GM12878 (cell line): ENCODE measurements around the gene TRIM63. TPM values are rescaled to one million over a fixed set of nuclear protein-coding genes. Genes with fewer than 3 reads are reported as not detected.

Source experiments
- ATAC-seq: fragments of 200-7000 bp; cut with Tn5 transposase; 3 replicates; pipeline ENCODE4 v1.9.1; 2020; ENCODE audit warnings: mild to moderate bottlenecking, moderate library complexity
- BruUV-seq: library from RNA; stranded (reverse); fragments of 400-500 nt; replicated peaks from 2 replicates; lab custom pipeline; 2021; lab: Mats Ljungman, UMichigan
- CTCF ChIA-PET: fragments of 300-600 bp; sonication (Branson Sonifier 250); formaldehyde crosslinking; extraction: SDS; loops from one replicate; lab custom pipeline; 2021; ENCODE audit warnings: inconsistent platforms; lab: Yijun Ruan, JAX
- POLR2A ChIA-PET: fragments of 350-600 bp; formaldehyde crosslinking; extraction: SDS; loops from one replicate; lab custom pipeline; 2021; ENCODE audit warnings: inconsistent platforms; lab: Charles Lee
- RAD21 ChIA-PET: fragments of 300-600 bp; sonication (Branson Sonifier 250); formaldehyde crosslinking; loops from one replicate; lab custom pipeline; 2023; ENCODE audit warnings: antibody characterized with exemption; ENCODE audit not compliant: unreplicated experiment; lab: Charles Lee
- SMC1A ChIA-PET: fragments of 300-600 bp; sonication (Branson Sonifier 250); formaldehyde crosslinking; loops from one replicate; lab custom pipeline; 2023; ENCODE audit not compliant: unreplicated experiment, uncharacterized antibody; lab: Charles Lee
- DNase-seq: peaks from one replicate; pipeline ENCODE4 v3.0.0-alpha.2; 2011; ENCODE audit warnings: low read depth, low spot score
- FAIRE-seq: peaks from 3 replicates; lab custom pipeline; 2011; peaks lifted over from hg19 to GRCh38; lab: Jason Lieb, UNC
- H2AFZ ChIP-seq: 2 replicates; pipeline ENCODE4 v1.6.0; 2011; ENCODE audit warnings: low read depth, low read length, control low read depth; ENCODE audit not compliant: control insufficient read depth
- H3K27ac ChIP-seq: 2 replicates; pipeline ENCODE4 v1.5.1; 2011; ENCODE audit warnings: control low read depth; ENCODE audit not compliant: control insufficient read depth, insufficient read depth
- H3K27me3 ChIP-seq, 2 experiments: replicated peaks in 1 of 2; 2 replicates each; pipeline versions ENCODE4 v1.6.0 to v1.6.1; 2011; ENCODE audit warnings: low read length in 1 of 2; ENCODE audit not compliant: control insufficient read depth in 2 of 2, insufficient read depth in 2 of 2
- H3K36me3 ChIP-seq, 2 experiments: 2 replicates each; pipeline ENCODE4 v1.5.1; 2011; ENCODE audit warnings: low read length in 1 of 2; ENCODE audit not compliant: control insufficient read depth in 2 of 2, insufficient read depth in 2 of 2
- H3K4me1 ChIP-seq: 2 replicates; pipeline ENCODE4 v1.6.1; 2011; ENCODE audit warnings: mild to moderate bottlenecking, low read length, moderate library complexity, mixed read lengths; ENCODE audit not compliant: control insufficient read depth, insufficient read depth
- H3K4me2 ChIP-seq: 2 replicates; pipeline ENCODE4 v1.6.0; 2011; ENCODE audit warnings: control low read depth; ENCODE audit not compliant: control insufficient read depth, insufficient read depth
- H3K4me3 ChIP-seq: fragments of 200-600 bp; sonication (generic); 2 replicates; pipeline ENCODE4 v1.5.1; 2016
- H3K79me2 ChIP-seq: 2 replicates; pipeline ENCODE4 v1.6.0; 2011; ENCODE audit warnings: low read length; ENCODE audit not compliant: control insufficient read depth, insufficient read depth
- H3K9ac ChIP-seq: 2 replicates; pipeline ENCODE4 v1.8.0; 2011; ENCODE audit warnings: low read length, control low read depth, mixed read lengths; ENCODE audit not compliant: control insufficient read depth, insufficient read depth
- H3K9me3 ChIP-seq: replicated peaks from 3 replicates; pipeline ENCODE4 v1.5.1; 2011; ENCODE audit warnings: mild to moderate bottlenecking, low read length; ENCODE audit not compliant: control insufficient read depth, insufficient read depth
- H4K20me1 ChIP-seq: 2 replicates; pipeline ENCODE4 v1.6.0; 2011; ENCODE audit not compliant: control insufficient read depth, insufficient read depth
- HDAC2 ChIP-seq: fragments of 200-600 bp; sonication (generic); IDR thresholded peaks from 2 replicates; pipeline ENCODE4 v1.6.1; 2017
- IKZF2 ChIP-seq, 2 experiments: fragments of 450-650 bp; IDR thresholded peaks; 2 replicates each; pipeline ENCODE4 v1.6.1; 2017; ENCODE audit warnings: mild to moderate bottlenecking in 2 of 2, moderate library complexity in 2 of 2
- NFYB ChIP-seq: IDR thresholded peaks from 2 replicates; pipeline ENCODE4 v1.6.1; 2011; ENCODE audit warnings: low read depth, mild to moderate bottlenecking, low read length, improper control_type of control experiment, moderate library complexity; ENCODE audit not compliant: insufficient read depth
- RFX5 ChIP-seq: IDR thresholded peaks from 2 replicates; pipeline ENCODE4 v1.6.1; 2011; ENCODE audit warnings: low read depth, low read length, improper control_type of control experiment
- STAT3 ChIP-seq: IDR thresholded peaks from 2 replicates; pipeline ENCODE4 v1.6.1; 2011; ENCODE audit warnings: low read depth, low read length, improper control_type of control experiment
- TCF12 ChIP-seq: IDR thresholded peaks from 2 replicates; pipeline ENCODE4 v1.6.1; 2011; ENCODE audit warnings: low read depth, mild to moderate bottlenecking, low read length
- WGBS: methylation state at CpG from one replicate; pipeline ENCODE4 v1.1.6; 2016; ENCODE audit warnings: low lambda C conversion rate; ENCODE audit not compliant: insufficient replicate concordance, insufficient coverage; ENCODE audit errors: missing lambda C conversion rate; 5-methylcytosine and 5-hydroxymethylcytosine counted together
- in situ Hi-C: fragments of 300-500 bp; cut with MboI; formaldehyde crosslinking; loops from 9 replicates; pipeline ENCODE4 v1.14.3; 2018; ENCODE audit warnings: mixed read lengths
- intact Hi-C: fragments of 100-400 bp; cut with micrococcal nuclease; formaldehyde crosslinking; loops from one replicate; pipeline ENCODE4 v1.14.2; 2022; ENCODE audit not compliant: unreplicated experiment
- polyA plus RNA-seq, 11 experiments: library from polyadenylated mRNA; depleted of rRNA in 4 of 11; unstranded in 6 of 11; stranded (reverse) in 5 of 11; fragments of >200 nt; fragmentation: Nextera tagmentation in 4 of 11; fragmentation: Illumina TruSeq in 1 of 11; extraction: Ambion mirVana in 4 of 11; extraction: Trizol in 1 of 11; gene quantifications; 1 replicate in 1 of 11; 2 replicates in 10 of 11; pipeline versions ENCODE4 v1.2.1 to v1.2.3, GENCODE V29; 2011 to 2016; ENCODE audit warnings: inconsistent platforms in 2 of 11, missing spikeins in 2 of 11, low read depth in 1 of 11
- total RNA-seq, 4 experiments: library from RNA; depleted of rRNA in 3 of 4; stranded (reverse); fragments of >200 nt in 3 of 4; fragmentation: Illumina TruSeq in 1 of 4; extraction: Trizol in 1 of 4; gene quantifications; 2 replicates each; pipeline versions ENCODE4 v1.2.1 to v1.2.3, GENCODE V29; 2013 to 2021
- TF ChIP-seq, protein P1 (sequence below): fragments of 450-650 bp; IDR thresholded peaks from 2 replicates; pipeline ENCODE4 v1.6.1; 2017; ENCODE audit warnings: mild to moderate bottlenecking
- TF ChIP-seq, protein P2 (sequence below): IDR thresholded peaks from 2 replicates; pipeline ENCODE4 v1.6.1; 2012; ENCODE audit warnings: low read length, inconsistent platforms
- TF ChIP-seq, protein P3 (sequence below): fragments of 450-650 bp; IDR thresholded peaks from 2 replicates; pipeline ENCODE4 v1.6.1; 2017; ENCODE audit warnings: antibody characterized with exemption, mild to moderate bottlenecking, moderate library complexity

The TRIM63 gene
- total and polyA plus RNA-seq, 10 of the 15 experiments (the other 5 are each of a cell fraction or from before 2014, with no cell fraction given) = not detected

DNA sequence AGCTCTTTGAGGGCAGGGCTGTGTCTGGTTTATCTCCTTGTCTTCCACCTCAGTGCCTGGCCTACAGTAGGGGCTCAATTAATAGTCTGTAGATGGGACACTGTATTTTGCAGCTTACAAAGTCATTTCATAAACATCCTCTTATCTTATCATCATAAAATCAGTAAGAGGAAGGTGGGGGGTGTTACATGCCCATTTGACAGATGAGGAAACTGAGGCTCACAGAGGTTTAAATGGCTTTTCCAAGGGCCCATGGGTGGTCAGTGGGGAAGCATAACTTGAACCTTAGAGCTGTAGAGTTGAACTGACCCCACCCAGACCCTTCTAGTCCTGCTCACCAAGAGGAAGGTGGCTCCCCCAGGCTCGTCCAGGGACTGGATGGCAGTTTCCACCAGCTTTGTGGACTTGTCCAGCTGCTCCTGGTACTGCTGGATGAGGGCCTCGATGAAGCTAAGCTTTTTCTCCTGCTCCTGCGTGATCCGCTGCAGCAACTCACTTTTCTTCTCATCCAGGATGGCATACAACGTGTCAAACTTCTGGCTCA, 9.3 kb downstream of the TRIM63 start:
- Histone ChIP-seq H3K9me3 (no peaks in the 10 kb centered on the region), H3K4me1 (no peaks in the 10 kb centered on the region), H3K36me3 (no peaks in the 10 kb centered on the region), H3K9ac (no peak overlapping the region), H3K4me2 (no peak overlapping the region), H3K27me3 (peaks cover 2 to 5% of the 10 kb centered on the region in 2 experiments; a peak in 3 of 4 replicates), H3K27ac (no peak overlapping the region), H2AFZ (no peak overlapping the region), H4K20me1 (no peaks in the 10 kb centered on the region), H3K79me2 (no peaks in the 10 kb centered on the region), H3K4me3 (no peak overlapping the region)
- no peak for TF ChIP-seq STAT3
- TF ChIP-seq, protein P1, sequence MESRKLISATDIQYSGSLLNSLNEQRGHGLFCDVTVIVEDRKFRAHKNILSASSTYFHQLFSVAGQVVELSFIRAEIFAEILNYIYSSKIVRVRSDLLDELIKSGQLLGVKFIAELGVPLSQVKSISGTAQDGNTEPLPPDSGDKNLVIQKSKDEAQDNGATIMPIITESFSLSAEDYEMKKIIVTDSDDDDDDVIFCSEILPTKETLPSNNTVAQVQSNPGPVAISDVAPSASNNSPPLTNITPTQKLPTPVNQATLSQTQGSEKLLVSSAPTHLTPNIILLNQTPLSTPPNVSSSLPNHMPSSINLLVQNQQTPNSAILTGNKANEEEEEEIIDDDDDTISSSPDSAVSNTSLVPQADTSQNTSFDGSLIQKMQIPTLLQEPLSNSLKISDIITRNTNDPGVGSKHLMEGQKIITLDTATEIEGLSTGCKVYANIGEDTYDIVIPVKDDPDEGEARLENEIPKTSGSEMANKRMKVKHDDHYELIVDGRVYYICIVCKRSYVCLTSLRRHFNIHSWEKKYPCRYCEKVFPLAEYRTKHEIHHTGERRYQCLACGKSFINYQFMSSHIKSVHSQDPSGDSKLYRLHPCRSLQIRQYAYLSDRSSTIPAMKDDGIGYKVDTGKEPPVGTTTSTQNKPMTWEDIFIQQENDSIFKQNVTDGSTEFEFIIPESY = no peak
- TF ChIP-seq, protein P2, sequence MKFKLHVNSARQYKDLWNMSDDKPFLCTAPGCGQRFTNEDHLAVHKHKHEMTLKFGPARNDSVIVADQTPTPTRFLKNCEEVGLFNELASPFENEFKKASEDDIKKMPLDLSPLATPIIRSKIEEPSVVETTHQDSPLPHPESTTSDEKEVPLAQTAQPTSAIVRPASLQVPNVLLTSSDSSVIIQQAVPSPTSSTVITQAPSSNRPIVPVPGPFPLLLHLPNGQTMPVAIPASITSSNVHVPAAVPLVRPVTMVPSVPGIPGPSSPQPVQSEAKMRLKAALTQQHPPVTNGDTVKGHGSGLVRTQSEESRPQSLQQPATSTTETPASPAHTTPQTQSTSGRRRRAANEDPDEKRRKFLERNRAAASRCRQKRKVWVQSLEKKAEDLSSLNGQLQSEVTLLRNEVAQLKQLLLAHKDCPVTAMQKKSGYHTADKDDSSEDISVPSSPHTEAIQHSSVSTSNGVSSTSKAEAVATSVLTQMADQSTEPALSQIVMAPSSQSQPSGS = no peak
- no peak for TF ChIP-seq HDAC2
- no peak for TF ChIP-seq TCF12
- TF ChIP-seq IKZF2 (IDR thresholded peaks at IDR 0.05) = no peak
- TF ChIP-seq, protein P3, sequence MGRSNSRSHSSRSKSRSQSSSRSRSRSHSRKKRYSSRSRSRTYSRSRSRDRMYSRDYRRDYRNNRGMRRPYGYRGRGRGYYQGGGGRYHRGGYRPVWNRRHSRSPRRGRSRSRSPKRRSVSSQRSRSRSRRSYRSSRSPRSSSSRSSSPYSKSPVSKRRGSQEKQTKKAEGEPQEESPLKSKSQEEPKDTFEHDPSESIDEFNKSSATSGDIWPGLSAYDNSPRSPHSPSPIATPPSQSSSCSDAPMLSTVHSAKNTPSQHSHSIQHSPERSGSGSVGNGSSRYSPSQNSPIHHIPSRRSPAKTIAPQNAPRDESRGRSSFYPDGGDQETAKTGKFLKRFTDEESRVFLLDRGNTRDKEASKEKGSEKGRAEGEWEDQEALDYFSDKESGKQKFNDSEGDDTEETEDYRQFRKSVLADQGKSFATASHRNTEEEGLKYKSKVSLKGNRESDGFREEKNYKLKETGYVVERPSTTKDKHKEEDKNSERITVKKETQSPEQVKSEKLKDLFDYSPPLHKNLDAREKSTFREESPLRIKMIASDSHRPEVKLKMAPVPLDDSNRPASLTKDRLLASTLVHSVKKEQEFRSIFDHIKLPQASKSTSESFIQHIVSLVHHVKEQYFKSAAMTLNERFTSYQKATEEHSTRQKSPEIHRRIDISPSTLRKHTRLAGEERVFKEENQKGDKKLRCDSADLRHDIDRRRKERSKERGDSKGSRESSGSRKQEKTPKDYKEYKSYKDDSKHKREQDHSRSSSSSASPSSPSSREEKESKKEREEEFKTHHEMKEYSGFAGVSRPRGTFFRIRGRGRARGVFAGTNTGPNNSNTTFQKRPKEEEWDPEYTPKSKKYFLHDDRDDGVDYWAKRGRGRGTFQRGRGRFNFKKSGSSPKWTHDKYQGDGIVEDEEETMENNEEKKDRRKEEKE = no peak
- no peak for TF ChIP-seq RFX5
- no peak for TF ChIP-seq NFYB
- intact Hi-C loops (no loop called here), in situ Hi-C loops (no loop called here)
- CTCF ChIA-PET = interaction anchor here (0.9 to 1.1 kb wide), 3 partner anchors 23 to 359 kb away, joined by 3 read pairs; no protein-coding TSS in a partner anchor
- FAIRE-seq = no peak
- SMC1A ChIA-PET = no interaction called here
- no TSS peak for BruUV-seq
- no peak for DNase-seq
- 6% methylated on average over 5 of the region's 5 CpGs for WGBS
- ATAC-seq = no peak
- RAD21 ChIA-PET = no interaction called here
- POLR2A ChIA-PET = interaction anchor here (0.5 to 0.7 kb wide), 2 partner anchors 843 to 1626 kb away, joined by 4 read pairs; no protein-coding TSS in a partner anchor
